ENCODE data around the gene ACACB. TPM values are rescaled to one million over a fixed set of nuclear protein-coding genes. Genes with fewer than 3 reads are reported as not detected.

The ACACB gene
- total RNA-seq, 1 donor from 2014 or later, result 4.4 TPM

DNA sequence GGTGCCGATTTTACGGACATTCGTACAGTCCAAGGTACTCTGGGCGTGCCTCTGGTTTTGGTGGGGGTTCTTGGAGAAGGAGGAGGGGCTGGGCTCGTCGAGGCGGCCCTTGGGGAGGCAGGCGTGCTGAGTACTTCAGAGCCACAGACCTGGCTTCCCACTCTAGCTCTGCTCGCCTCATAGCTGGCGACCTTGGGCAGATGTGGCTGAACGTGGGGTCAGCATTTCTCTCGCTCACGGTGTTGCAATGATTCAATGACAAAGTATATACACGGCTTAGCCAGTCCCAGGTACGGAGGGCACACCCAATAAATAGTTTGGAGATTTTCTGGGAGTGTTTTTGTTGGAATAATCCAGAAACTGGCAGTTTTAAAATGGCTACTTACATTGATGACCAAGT is 117.6 kb downstream of the ACACB start:
- no peaks in the 10 kb centered on the region for H3K9me3 Mint-ChIP-seq (ENCODE audit: unreplicated experiment)
- H3K4me1 Mint-ChIP-seq (ENCODE audit: unreplicated experiment), result no peaks in the 10 kb centered on the region
- no peaks in the 10 kb centered on the region for H3K36me3 Mint-ChIP-seq (ENCODE audit: unreplicated experiment)
- DNase-seq (ENCODE audit: extremely low spot score, unreplicated experiment), result no peak
- no peak overlapping the region for H3K4me3 Mint-ChIP-seq (ENCODE audit: unreplicated experiment)
- no peak overlapping the region for H3K27ac Mint-ChIP-seq (ENCODE audit: unreplicated experiment)
- no peaks in the 10 kb centered on the region for H3K27me3 Mint-ChIP-seq (ENCODE audit: unreplicated experiment)
- TF ChIP-seq, protein P1, sequence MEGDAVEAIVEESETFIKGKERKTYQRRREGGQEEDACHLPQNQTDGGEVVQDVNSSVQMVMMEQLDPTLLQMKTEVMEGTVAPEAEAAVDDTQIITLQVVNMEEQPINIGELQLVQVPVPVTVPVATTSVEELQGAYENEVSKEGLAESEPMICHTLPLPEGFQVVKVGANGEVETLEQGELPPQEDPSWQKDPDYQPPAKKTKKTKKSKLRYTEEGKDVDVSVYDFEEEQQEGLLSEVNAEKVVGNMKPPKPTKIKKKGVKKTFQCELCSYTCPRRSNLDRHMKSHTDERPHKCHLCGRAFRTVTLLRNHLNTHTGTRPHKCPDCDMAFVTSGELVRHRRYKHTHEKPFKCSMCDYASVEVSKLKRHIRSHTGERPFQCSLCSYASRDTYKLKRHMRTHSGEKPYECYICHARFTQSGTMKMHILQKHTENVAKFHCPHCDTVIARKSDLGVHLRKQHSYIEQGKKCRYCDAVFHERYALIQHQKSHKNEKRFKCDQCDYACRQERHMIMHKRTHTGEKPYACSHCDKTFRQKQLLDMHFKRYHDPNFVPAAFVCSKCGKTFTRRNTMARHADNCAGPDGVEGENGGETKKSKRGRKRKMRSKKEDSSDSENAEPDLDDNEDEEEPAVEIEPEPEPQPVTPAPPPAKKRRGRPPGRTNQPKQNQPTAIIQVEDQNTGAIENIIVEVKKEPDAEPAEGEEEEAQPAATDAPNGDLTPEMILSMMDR (IDR thresholded peaks at IDR 0.05), result no peak

DNA sequence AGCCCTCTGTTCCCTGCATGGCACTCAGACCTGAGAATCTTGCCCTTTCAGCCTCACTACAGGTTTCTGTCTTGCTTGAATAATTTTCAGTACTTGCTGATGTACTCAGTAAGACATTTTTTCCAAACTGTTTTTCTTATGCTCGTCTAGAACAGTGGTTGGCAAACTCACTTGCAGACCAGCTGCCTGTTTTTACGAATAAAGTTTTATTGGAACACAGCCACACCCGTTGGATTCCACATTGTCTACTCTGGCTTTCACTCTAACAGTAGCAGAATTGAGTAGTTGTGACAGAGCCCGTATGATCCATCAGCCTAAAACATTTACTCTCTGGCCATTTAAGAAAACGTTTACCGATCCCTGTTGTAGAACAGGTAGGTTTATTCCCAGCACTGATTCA is 119.9 kb downstream of the ACACB start:
- DNase-seq (ENCODE audit: extremely low spot score, unreplicated experiment), result no peak
- Mint-ChIP-seq H3K27ac (ENCODE audit: unreplicated experiment) (no peak overlapping the region), H3K4me1 (ENCODE audit: unreplicated experiment) (no peaks in the 10 kb centered on the region), H3K27me3 (ENCODE audit: unreplicated experiment) (no peaks in the 10 kb centered on the region), H3K9me3 (ENCODE audit: unreplicated experiment) (no peaks in the 10 kb centered on the region), H3K36me3 (ENCODE audit: unreplicated experiment) (peaks cover under 1% of the 10 kb centered on the region), H3K4me3 (ENCODE audit: unreplicated experiment) (no peak overlapping the region)
- TF ChIP-seq, protein P1 (IDR thresholded peaks at IDR 0.05), result no peak

DNA sequence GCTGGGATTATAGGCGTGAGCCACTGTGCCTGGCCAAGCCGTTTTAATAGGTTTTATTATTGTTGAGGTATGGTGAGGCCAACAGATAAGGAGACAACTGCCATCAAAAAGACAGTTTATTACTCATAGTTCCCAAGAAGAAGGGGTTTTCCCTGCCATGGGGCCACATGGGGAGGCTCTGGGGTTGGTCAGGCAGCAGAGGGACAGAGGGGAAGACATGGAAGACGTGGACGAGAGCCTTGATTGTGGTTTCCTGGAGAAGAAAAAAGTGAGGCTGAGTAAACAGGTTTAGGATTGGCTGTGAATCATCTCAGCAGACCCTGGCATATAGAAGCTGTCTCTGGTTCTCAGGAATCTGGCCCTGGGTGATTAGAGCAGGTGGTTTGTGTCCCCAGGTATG is 122.8 kb downstream of the ACACB start:
- DNase-seq (ENCODE audit: extremely low spot score, unreplicated experiment), result no peak
- no peak overlapping the region for H3K27ac Mint-ChIP-seq (ENCODE audit: unreplicated experiment)
- H3K4me1 Mint-ChIP-seq (ENCODE audit: unreplicated experiment), result no peaks in the 10 kb centered on the region
- H3K9me3 Mint-ChIP-seq (ENCODE audit: unreplicated experiment), result no peaks in the 10 kb centered on the region
- peaks cover 2% of the 10 kb centered on the region for H3K36me3 Mint-ChIP-seq (ENCODE audit: unreplicated experiment)
- no peak overlapping the region for H3K4me3 Mint-ChIP-seq (ENCODE audit: unreplicated experiment)
- TF ChIP-seq, protein P1 (IDR thresholded peaks at IDR 0.05), result no peak
- no peaks in the 10 kb centered on the region for H3K27me3 Mint-ChIP-seq (ENCODE audit: unreplicated experiment)

DNA sequence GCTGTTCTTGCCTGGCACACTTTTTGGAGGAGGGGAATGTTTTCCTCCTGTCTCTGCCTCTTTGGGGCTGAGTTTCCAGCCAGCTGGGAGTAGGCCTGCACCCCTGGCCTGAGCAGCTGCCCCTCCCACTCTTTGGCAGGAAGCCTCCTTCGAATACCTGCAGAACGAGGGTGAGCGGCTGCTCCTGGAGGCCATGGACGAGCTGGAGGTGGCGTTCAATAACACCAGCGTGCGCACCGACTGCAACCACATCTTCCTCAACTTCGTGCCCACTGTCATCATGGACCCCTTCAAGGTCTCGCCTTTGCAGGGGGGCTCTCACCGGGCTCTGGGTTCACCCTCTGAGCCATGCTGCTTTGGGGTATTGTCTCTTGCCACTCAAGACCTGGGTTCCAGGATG is 123.3 kb downstream of the ACACB start:
- H3K4me3 Mint-ChIP-seq (ENCODE audit: unreplicated experiment), result no peak overlapping the region
- peaks cover 2% of the 10 kb centered on the region for H3K36me3 Mint-ChIP-seq (ENCODE audit: unreplicated experiment)
- no peak overlapping the region for H3K27ac Mint-ChIP-seq (ENCODE audit: unreplicated experiment)
- DNase-seq (ENCODE audit: extremely low spot score, unreplicated experiment), result no peak
- no peaks in the 10 kb centered on the region for H3K4me1 Mint-ChIP-seq (ENCODE audit: unreplicated experiment)
- H3K27me3 Mint-ChIP-seq (ENCODE audit: unreplicated experiment), result no peaks in the 10 kb centered on the region
- TF ChIP-seq, protein P1 (IDR thresholded peaks at IDR 0.05), result no peak
- H3K9me3 Mint-ChIP-seq (ENCODE audit: unreplicated experiment), result no peaks in the 10 kb centered on the region

DNA sequence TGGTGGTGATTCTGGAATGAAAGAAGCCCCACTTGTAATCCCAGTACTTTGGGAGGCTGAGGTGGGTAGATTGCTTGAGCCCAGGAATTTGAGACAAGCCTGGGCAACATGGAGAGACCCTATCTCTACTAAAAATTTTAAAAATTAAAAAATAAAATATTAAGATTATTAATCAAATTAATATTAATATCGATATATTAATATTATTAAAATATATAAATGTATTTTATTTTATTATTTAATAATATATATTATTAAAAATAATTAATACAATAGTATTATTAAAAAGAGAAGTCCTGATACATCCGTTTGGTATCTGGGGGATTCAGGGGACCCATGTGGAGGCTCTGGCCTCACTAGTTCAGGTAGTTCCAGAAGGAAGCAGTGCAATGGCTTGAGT is 124.0 kb downstream of the ACACB start:
- TF ChIP-seq, protein P1 (IDR thresholded peaks at IDR 0.05), result no peak

More for the DNA sequence above, 124.0 kb downstream of the ACACB start:
- no peak for DNase-seq (ENCODE audit: extremely low spot score, unreplicated experiment)
- Mint-ChIP-seq H3K4me3 (ENCODE audit: unreplicated experiment) (no peak overlapping the region), H3K9me3 (ENCODE audit: unreplicated experiment) (no peaks in the 10 kb centered on the region), H3K36me3 (ENCODE audit: unreplicated experiment) (peaks cover 2% of the 10 kb centered on the region), H3K4me1 (ENCODE audit: unreplicated experiment) (no peaks in the 10 kb centered on the region), H3K27ac (ENCODE audit: unreplicated experiment) (no peak overlapping the region), H3K27me3 (ENCODE audit: unreplicated experiment) (no peaks in the 10 kb centered on the region)
